ENCODE data around the gene SLC39A11. TPM values are rescaled to one million over a fixed set of nuclear protein-coding genes. Genes with fewer than 3 reads are reported as not detected.
"Not testable (repeated sequence)": the region's sequence is repeated elsewhere in the genome, so short reads cannot be mapped to it uniquely, and the experiment has no call there.

SLC39A11 gene
- total and polyA plus RNA-seq, 4 donors: 4.6 to 23.3 (median 11.4) TPM

- not testable (repeated sequence) for H3K4me3 ChIP-seq (ENCODE audit: low read depth, low read length)
These were observed 99.6 kb downstream of the SLC39A11 start for GRCh38 chr17:72992783-72993467.

GRCh38 chr17:72991651-72992050 is 100.8 kb downstream of the SLC39A11 start:
- no peaks in the 10 kb centered on the region for H3K27me3 ChIP-seq (ENCODE audit: control insufficient read depth, insufficient read depth, low read length)
- H3K4me3 ChIP-seq (ENCODE audit: low read depth, low read length): no peak overlapping the region
- no peak overlapping the region for H3K27ac ChIP-seq (ENCODE audit: low read depth, low read length)
- 100% methylated on average over 1 of the region's 2 CpGs for WGBS (ENCODE audit: insufficient coverage)
- DNase-seq (ENCODE audit: low read depth in 4 of 6, low spot score in 6 of 6): no peak
- H3K4me1 ChIP-seq (ENCODE audit: control insufficient read depth, insufficient read depth, low read length): no peaks in the 10 kb centered on the region
- no peaks in the 10 kb centered on the region for H3K9me3 ChIP-seq (ENCODE audit: control insufficient read depth, insufficient read depth, low read length)
- H3K36me3 ChIP-seq (ENCODE audit: control insufficient read depth, insufficient read depth, low read length): no peaks in the 10 kb centered on the region

More at GRCh38 chr17:72992783-72993467, 99.6 kb downstream of the SLC39A11 start:
- H3K4me1 ChIP-seq (ENCODE audit: control insufficient read depth, insufficient read depth, low read length); H3K9me3 ChIP-seq (ENCODE audit: control insufficient read depth, insufficient read depth, low read length); H3K27ac ChIP-seq (ENCODE audit: low read depth, low read length); DNase-seq (ENCODE audit: low read depth in 4 of 6, low spot score in 6 of 6); H3K27me3 ChIP-seq (ENCODE audit: control insufficient read depth, insufficient read depth, low read length); H3K36me3 ChIP-seq (ENCODE audit: control insufficient read depth, insufficient read depth, low read length): not testable (repeated sequence)
- WGBS (ENCODE audit: insufficient coverage): no CpG with 5 or more reads among the region's 6 CpGs

- no peaks in the 10 kb centered on the region for H3K4me1 ChIP-seq (ENCODE audit: control insufficient read depth, insufficient read depth, low read length)
- H3K27me3 ChIP-seq (ENCODE audit: control insufficient read depth, insufficient read depth, low read length): no peaks in the 10 kb centered on the region
- no peak for DNase-seq (ENCODE audit: low read depth in 4 of 6, low spot score in 6 of 6)
- WGBS (ENCODE audit: insufficient coverage): 80% methylated on average over 1 of the region's 6 CpGs
- H3K36me3 ChIP-seq (ENCODE audit: control insufficient read depth, insufficient read depth, low read length): no peaks in the 10 kb centered on the region
- no peaks in the 10 kb centered on the region for H3K9me3 ChIP-seq (ENCODE audit: control insufficient read depth, insufficient read depth, low read length)
- no peak overlapping the region for H3K27ac ChIP-seq (ENCODE audit: low read depth, low read length)
- no peak overlapping the region for H3K4me3 ChIP-seq (ENCODE audit: low read depth, low read length)
These were observed 103.3 kb downstream of the SLC39A11 start for GRCh38 chr17:72989074-72989610.

- Histone ChIP-seq H3K27me3 (ENCODE audit: control insufficient read depth, insufficient read depth, low read length) (no peaks in the 10 kb centered on the region), H3K27ac (ENCODE audit: low read depth, low read length) (no peak overlapping the region), H3K4me1 (ENCODE audit: control insufficient read depth, insufficient read depth, low read length) (no peaks in the 10 kb centered on the region), H3K36me3 (ENCODE audit: control insufficient read depth, insufficient read depth, low read length) (no peaks in the 10 kb centered on the region), H3K4me3 (ENCODE audit: low read depth, low read length) (no peak overlapping the region), H3K9me3 (ENCODE audit: control insufficient read depth, insufficient read depth, low read length) (no peaks in the 10 kb centered on the region)
- 100% methylated on average over 3 of the region's 5 CpGs for WGBS (ENCODE audit: insufficient coverage)
- DNase-seq (ENCODE audit: low read depth in 4 of 6, low spot score in 6 of 6): no peak
These were observed 104.0 kb downstream of the SLC39A11 start for GRCh38 chr17:72988451-72988850.

- 100% methylated on average over 1 of the region's 1 CpG for WGBS (ENCODE audit: insufficient coverage)
- H3K27ac ChIP-seq (ENCODE audit: low read depth, low read length): no peak overlapping the region
These were observed 105.3 kb downstream of the SLC39A11 start for GRCh38 chr17:72987166-72987565.

GRCh38 chr17:72985882-72986720 is 106.4 kb downstream of the SLC39A11 start:
- Histone ChIP-seq H3K4me3 (ENCODE audit: low read depth, low read length) (no peak overlapping the region), H3K4me1 (ENCODE audit: control insufficient read depth, insufficient read depth, low read length) (no peaks in the 10 kb centered on the region), H3K27me3 (ENCODE audit: control insufficient read depth, insufficient read depth, low read length) (no peaks in the 10 kb centered on the region), H3K27ac (ENCODE audit: low read depth, low read length) (no peak overlapping the region), H3K9me3 (ENCODE audit: control insufficient read depth, insufficient read depth, low read length) (no peaks in the 10 kb centered on the region), H3K36me3 (ENCODE audit: control insufficient read depth, insufficient read depth, low read length) (no peaks in the 10 kb centered on the region)
- peak in 2 of 6 donors; percentile 39 to 59 for DNase-seq (ENCODE audit: low read depth in 4 of 6, low spot score in 6 of 6)
- 35% methylated on average over 7 of the region's 11 CpGs for WGBS (ENCODE audit: insufficient coverage)

More at GRCh38 chr17:72987166-72987565, 105.3 kb downstream of the SLC39A11 start:
- no peaks in the 10 kb centered on the region for H3K36me3 ChIP-seq (ENCODE audit: control insufficient read depth, insufficient read depth, low read length)
- H3K4me3 ChIP-seq (ENCODE audit: low read depth, low read length): no peak overlapping the region
- DNase-seq (ENCODE audit: low read depth in 4 of 6, low spot score in 6 of 6): no peak
- no peaks in the 10 kb centered on the region for H3K27me3 ChIP-seq (ENCODE audit: control insufficient read depth, insufficient read depth, low read length)
- H3K9me3 ChIP-seq (ENCODE audit: control insufficient read depth, insufficient read depth, low read length): no peaks in the 10 kb centered on the region
- no peaks in the 10 kb centered on the region for H3K4me1 ChIP-seq (ENCODE audit: control insufficient read depth, insufficient read depth, low read length)

DNA sequence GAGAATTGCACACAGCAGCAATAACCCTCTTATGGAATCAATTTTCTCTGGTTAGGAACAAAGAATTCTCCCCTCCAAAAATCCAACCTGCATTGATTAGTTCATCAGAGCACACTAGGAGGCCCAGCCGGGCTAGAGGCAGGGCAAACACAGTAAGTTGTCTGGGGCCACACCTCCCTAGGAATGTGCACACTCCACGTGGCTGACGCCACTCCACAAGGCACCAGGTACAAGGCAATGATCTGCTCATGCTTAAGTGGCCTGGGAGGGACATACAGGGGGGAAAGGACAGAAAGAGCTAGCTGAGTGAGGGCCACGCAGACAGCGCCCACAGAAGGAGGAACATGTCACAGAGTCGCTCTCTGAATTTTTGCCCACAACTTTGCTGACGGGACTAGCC is 107.6 kb downstream of the SLC39A11 start:
- no peaks in the 10 kb centered on the region for H3K27me3 ChIP-seq (ENCODE audit: control insufficient read depth, insufficient read depth, low read length)
- WGBS (ENCODE audit: insufficient coverage): 87% methylated on average over 7 of the region's 7 CpGs
- H3K9me3 ChIP-seq (ENCODE audit: control insufficient read depth, insufficient read depth, low read length): no peaks in the 10 kb centered on the region
- H3K4me1 ChIP-seq (ENCODE audit: control insufficient read depth, insufficient read depth, low read length): no peaks in the 10 kb centered on the region
- DNase-seq (ENCODE audit: low read depth in 4 of 6, low spot score in 6 of 6): no peak
- H3K27ac ChIP-seq (ENCODE audit: low read depth, low read length): no peak overlapping the region
- no peaks in the 10 kb centered on the region for H3K36me3 ChIP-seq (ENCODE audit: control insufficient read depth, insufficient read depth, low read length)
- no peak overlapping the region for H3K4me3 ChIP-seq (ENCODE audit: low read depth, low read length)

- DNase-seq (ENCODE audit: low read depth in 4 of 6, low spot score in 6 of 6): peak in 1 of 6 donors; percentile 30
- WGBS (ENCODE audit: insufficient coverage): 78% methylated on average over 7 of the region's 9 CpGs
- H3K9me3 ChIP-seq (ENCODE audit: control insufficient read depth, insufficient read depth, low read length): no peaks in the 10 kb centered on the region
These were observed 108.2 kb downstream of the SLC39A11 start for GRCh38 chr17:72984145-72984925.

DNA sequence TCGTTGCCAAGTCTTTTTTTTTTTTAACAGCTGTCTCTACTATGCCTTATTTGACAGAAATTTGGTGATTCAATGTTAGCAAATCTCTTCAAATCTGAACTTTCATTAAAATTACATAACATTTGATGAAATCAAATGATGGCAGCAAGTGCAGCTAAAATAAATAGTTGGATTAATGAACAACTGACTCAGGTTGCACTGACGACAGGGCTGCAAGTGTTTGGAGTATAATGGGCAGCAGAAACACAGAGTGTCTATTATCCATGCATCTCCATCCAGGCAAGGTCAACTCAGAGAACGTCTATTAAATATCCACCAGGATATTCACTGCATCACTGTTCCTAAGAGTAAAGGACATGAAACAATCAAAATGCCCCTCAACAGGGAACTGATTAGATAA is 109.8 kb downstream of the SLC39A11 start:
- Histone ChIP-seq H3K36me3 (ENCODE audit: control insufficient read depth, insufficient read depth, low read length) (no peaks in the 10 kb centered on the region), H3K9me3 (ENCODE audit: control insufficient read depth, insufficient read depth, low read length) (no peaks in the 10 kb centered on the region), H3K27ac (ENCODE audit: low read depth, low read length) (no peak overlapping the region), H3K4me3 (ENCODE audit: low read depth, low read length) (no peak overlapping the region), H3K4me1 (ENCODE audit: control insufficient read depth, insufficient read depth, low read length) (no peaks in the 10 kb centered on the region), H3K27me3 (ENCODE audit: control insufficient read depth, insufficient read depth, low read length) (no peaks in the 10 kb centered on the region)
- no peak for DNase-seq (ENCODE audit: low read depth in 4 of 6, low spot score in 6 of 6)
- WGBS (ENCODE audit: insufficient coverage): 50% methylated on average over 1 of the region's 3 CpGs

More at GRCh38 chr17:72984145-72984925, 108.2 kb downstream of the SLC39A11 start:
- Histone ChIP-seq H3K4me1 (ENCODE audit: control insufficient read depth, insufficient read depth, low read length) (no peaks in the 10 kb centered on the region), H3K4me3 (ENCODE audit: low read depth, low read length) (no peak overlapping the region), H3K27ac (ENCODE audit: low read depth, low read length) (no peak overlapping the region), H3K36me3 (ENCODE audit: control insufficient read depth, insufficient read depth, low read length) (no peaks in the 10 kb centered on the region), H3K27me3 (ENCODE audit: control insufficient read depth, insufficient read depth, low read length) (no peaks in the 10 kb centered on the region)
